Mesenchymal stem cell (in vitro differentiated cells and primary cell): ENCODE measurements around the gene BORCS5.

ENCODE experiments used
- DNase-seq: peaks from one replicate; pipeline ENCODE4 v3.0.0-alpha.2; 2013
- H2AFZ ChIP-seq: one replicate; pipeline ENCODE4 v1.6.1; 2013; ENCODE audit warnings: low read depth, mild to moderate bottlenecking, control low read depth, inconsistent platforms, low read length, moderate library complexity
- H2AK5ac ChIP-seq: 2 replicates; pipeline ENCODE4 v1.6.1; 2013; ENCODE audit warnings: low read length, moderate library complexity, mild to moderate bottlenecking, inconsistent platforms; ENCODE audit not compliant: severe bottlenecking
- H2BK120ac ChIP-seq: one replicate; pipeline ENCODE4 v1.6.1; 2013; ENCODE audit warnings: low read depth, mild to moderate bottlenecking, inconsistent platforms, low read length, moderate library complexity
- H2BK12ac ChIP-seq, 2 experiments: one replicate each; pipeline ENCODE4 v1.6.1; 2013; ENCODE audit warnings: inconsistent platforms in 2 of 2, low read length in 2 of 2, mild to moderate bottlenecking in 2 of 2, moderate library complexity in 2 of 2, control low read depth in 1 of 2
- H2BK15ac ChIP-seq: one replicate; pipeline ENCODE4 v1.6.1; 2013; ENCODE audit warnings: mild to moderate bottlenecking, low read depth, inconsistent platforms; ENCODE audit not compliant: poor library complexity, severe bottlenecking
- H2BK5ac ChIP-seq: 2 replicates; pipeline ENCODE4 v1.6.1; 2013; ENCODE audit warnings: low read depth, mild to moderate bottlenecking, low read length, control low read depth, inconsistent platforms; ENCODE audit not compliant: poor library complexity, severe bottlenecking
- H3K14ac ChIP-seq, 2 experiments: one replicate each; pipeline ENCODE4 v1.6.1; 2013; ENCODE audit warnings: inconsistent platforms in 2 of 2, low read length in 2 of 2, control low read depth in 1 of 2, mild to moderate bottlenecking in 1 of 2, moderate library complexity in 1 of 2
- H3K18ac ChIP-seq, 2 experiments: one replicate each; pipeline ENCODE4 v1.6.1; 2013; ENCODE audit warnings: inconsistent platforms in 2 of 2, low read length in 2 of 2, control low read depth in 1 of 2, low read depth in 1 of 2, mild to moderate bottlenecking in 1 of 2
- H3K23ac ChIP-seq, 2 experiments: one replicate each; pipeline ENCODE4 v1.6.1; 2013; ENCODE audit warnings: inconsistent platforms in 2 of 2, low read length in 2 of 2, mild to moderate bottlenecking in 2 of 2, moderate library complexity in 2 of 2, control low read depth in 1 of 2
- H3K27ac ChIP-seq: 2 replicates; pipeline ENCODE4 v1.5.1; 2013; ENCODE audit warnings: mild to moderate bottlenecking, moderate library complexity, low read length, control low read depth, inconsistent platforms; ENCODE audit not compliant: poor library complexity, severe bottlenecking
- H3K27me3 ChIP-seq, 2 experiments: 2 replicates each; pipeline versions ENCODE4 v1.6.1 to v1.7.0; 2013; ENCODE audit warnings: low read length in 2 of 2, mild to moderate bottlenecking in 2 of 2, moderate library complexity in 2 of 2, control low read depth in 1 of 2, inconsistent platforms in 1 of 2; ENCODE audit not compliant: control insufficient read depth in 1 of 2, insufficient read depth in 1 of 2
- H3K36me3 ChIP-seq, 2 experiments: 2 replicates each; pipeline versions ENCODE4 v1.6.1 to v1.7.0; 2013; ENCODE audit warnings: low read length in 2 of 2, control low read depth in 1 of 2, inconsistent platforms in 1 of 2, low read depth in 1 of 2, mild to moderate bottlenecking in 1 of 2; ENCODE audit not compliant: insufficient read depth in 2 of 2, control insufficient read depth in 1 of 2
- H3K4ac ChIP-seq, 2 experiments: one replicate each; pipeline ENCODE4 v1.6.1; 2013; ENCODE audit warnings: inconsistent platforms in 2 of 2, low read length in 2 of 2, mild to moderate bottlenecking in 2 of 2, moderate library complexity in 2 of 2, control low read depth in 1 of 2, low read depth in 1 of 2
- H3K4me1 ChIP-seq: 2 replicates; pipeline ENCODE4 v1.6.1; 2013; ENCODE audit warnings: low read depth, low read length, control low read depth; ENCODE audit not compliant: control insufficient read depth, insufficient read depth
- H3K4me2 ChIP-seq: 2 replicates; pipeline ENCODE4 v1.6.1; 2013; ENCODE audit warnings: low read length, mild to moderate bottlenecking, inconsistent platforms; ENCODE audit not compliant: poor library complexity, severe bottlenecking
- H3K4me3 ChIP-seq, 2 experiments: 2 replicates each; pipeline versions ENCODE4 v1.5.1 to v1.7.0; 2013; ENCODE audit warnings: low read length in 2 of 2, mild to moderate bottlenecking in 2 of 2, control low read depth in 1 of 2, low read depth in 1 of 2; ENCODE audit not compliant: insufficient read depth in 1 of 2
- H3K79me1 ChIP-seq: replicated peaks from 2 replicates; pipeline ENCODE4 v1.6.1; 2013; ENCODE audit warnings: mild to moderate bottlenecking, control low read depth, low read length, inconsistent platforms; ENCODE audit not compliant: poor library complexity, severe bottlenecking
- H3K9ac ChIP-seq: 2 replicates; pipeline ENCODE4 v1.7.0; 2013; ENCODE audit warnings: mild to moderate bottlenecking, low read length, moderate library complexity
- H3K9me3 ChIP-seq: 2 replicates; pipeline ENCODE4 v1.7.0; 2013; ENCODE audit warnings: mild to moderate bottlenecking, low read length; ENCODE audit not compliant: control insufficient read depth
- H4K8ac ChIP-seq: one replicate; pipeline ENCODE4 v1.6.1; 2013; ENCODE audit warnings: inconsistent platforms, mild to moderate bottlenecking, low read length, moderate library complexity
- H4K91ac ChIP-seq: one replicate; pipeline ENCODE4 v1.6.1; 2013; ENCODE audit warnings: mild to moderate bottlenecking, low read length, inconsistent platforms
- WGBS: methylation state at CpG from one replicate; pipeline ENCODE4 v1.1.7; 2013; ENCODE audit warnings: mixed read lengths; 5-methylcytosine and 5-hydroxymethylcytosine counted together

BORCS5 gene

GRCh38 chr12:12356467-12356895 is 397 bp upstream of the BORCS5 start:
- no peaks in the 10 kb centered on the region for H3K9me3 ChIP-seq
- H3K23ac ChIP-seq: no peak overlapping the region
- peak overlapping the region; percentile 85 for H4K8ac ChIP-seq
- peak overlapping the region in 1 of 2 experiments; percentile 84 for H3K4ac ChIP-seq
- H2BK15ac ChIP-seq: no peak overlapping the region
- no peak for DNase-seq
- no peaks in the 10 kb centered on the region for H3K27me3 ChIP-seq
- H3K27ac ChIP-seq: no peak overlapping the region
- no peak overlapping the region for H2BK5ac ChIP-seq
- H3K4me2 ChIP-seq: peak overlapping the region; percentile 99
- peak overlapping the region; percentile 69 for H2AFZ ChIP-seq
- H3K36me3 ChIP-seq: no peaks in the 10 kb centered on the region
- H3K9ac ChIP-seq: peak overlapping the region; percentile 93
- peaks cover 22% of the 10 kb centered on the region for H3K79me1 ChIP-seq
- no peak overlapping the region for H2BK12ac ChIP-seq
- no peak overlapping the region for H4K91ac ChIP-seq
- 69% methylated on average over 5 of the region's 5 CpGs for WGBS
- H2BK120ac ChIP-seq: no peak overlapping the region
- peak overlapping the region; percentile 83 for H2AK5ac ChIP-seq
- H3K14ac ChIP-seq: no peak overlapping the region
- H3K4me1 ChIP-seq: no peaks in the 10 kb centered on the region
- H3K4me3 ChIP-seq: peak overlapping the region in 1 of 2 experiments; percentile 91
- peak overlapping the region in 1 of 2 experiments; percentile 66 for H3K18ac ChIP-seq

GRCh38 chr12:12357719-12358461 is 1.0 kb downstream of the BORCS5 start:
- Histone ChIP-seq H3K4ac (peak overlapping the region; percentile 37 to 81), H2AK5ac (no peak overlapping the region), H3K4me1 (no peaks in the 10 kb centered on the region), H4K8ac (peak overlapping the region; percentile 98), H3K23ac (no peak overlapping the region), H2BK12ac (no peak overlapping the region), H3K27ac (no peak overlapping the region), H3K4me2 (peak overlapping the region; percentile 99), H2BK120ac (no peak overlapping the region), H3K27me3 (no peaks in the 10 kb centered on the region), H3K14ac (no peak overlapping the region), H3K9me3 (no peaks in the 10 kb centered on the region), H4K91ac (no peak overlapping the region), H2BK5ac (no peak overlapping the region), H3K79me1 (peaks cover 22% of the 10 kb centered on the region), H3K36me3 (peaks cover under 1 to 2% of the 10 kb centered on the region in 2 experiments), H3K18ac (peak overlapping the region in 1 of 2 experiments; percentile 98), H2BK15ac (no peak overlapping the region), H3K4me3 (peak overlapping the region; percentile 91 to 97), H3K9ac (peak overlapping the region; percentile 93), H2AFZ (no peak overlapping the region)
- WGBS: 49% methylated on average over 10 of the region's 10 CpGs
- no peak for DNase-seq

GRCh38 chr12:12358528-12358927 is 1.6 kb downstream of the BORCS5 start:
- no peak overlapping the region for H2BK5ac ChIP-seq
- H3K27ac ChIP-seq: no peak overlapping the region
- H3K18ac ChIP-seq: no peak overlapping the region
- H3K9me3 ChIP-seq: no peaks in the 10 kb centered on the region
- no peaks in the 10 kb centered on the region for H3K4me1 ChIP-seq
- no peak overlapping the region for H2BK120ac ChIP-seq
- H2BK12ac ChIP-seq: no peak overlapping the region
- no peak overlapping the region for H3K23ac ChIP-seq
- no peak overlapping the region for H4K91ac ChIP-seq
- no peak for DNase-seq
- peaks cover 22% of the 10 kb centered on the region for H3K79me1 ChIP-seq
- no peak overlapping the region for H3K4me2 ChIP-seq
- no peak overlapping the region for H2AFZ ChIP-seq
- H4K8ac ChIP-seq: no peak overlapping the region
- H3K4me3 ChIP-seq: peak overlapping the region in 1 of 2 experiments; percentile 91
- H3K36me3 ChIP-seq: peaks cover 3 to 4% of the 10 kb centered on the region in 2 experiments
- no peak overlapping the region for H2AK5ac ChIP-seq
- no peak overlapping the region for H3K4ac ChIP-seq
- H3K9ac ChIP-seq: peak overlapping the region; percentile 93
- H3K27me3 ChIP-seq: no peaks in the 10 kb centered on the region
- no peak overlapping the region for H3K14ac ChIP-seq
- 100% methylated on average over 1 of the region's 4 CpGs for WGBS
- no peak overlapping the region for H2BK15ac ChIP-seq

GRCh38 chr12:12364787-12365445 is 8.0 kb downstream of the BORCS5 start:
- H4K8ac ChIP-seq: no peak overlapping the region
- no peak overlapping the region for H3K9ac ChIP-seq
- no peak overlapping the region for H3K4me3 ChIP-seq
- no peak overlapping the region for H4K91ac ChIP-seq
- no peaks in the 10 kb centered on the region for H3K9me3 ChIP-seq
- no peak overlapping the region for H2BK15ac ChIP-seq
- no peaks in the 10 kb centered on the region for H3K27me3 ChIP-seq
- H3K36me3 ChIP-seq: peaks cover 7 to 25% of the 10 kb centered on the region in 2 experiments
- H2BK5ac ChIP-seq: no peak overlapping the region
- H3K23ac ChIP-seq: no peak overlapping the region
- H3K79me1 ChIP-seq: peaks cover 8% of the 10 kb centered on the region
- no peak overlapping the region for H3K4me2 ChIP-seq
- no peak overlapping the region for H3K27ac ChIP-seq
- no peak overlapping the region for H3K18ac ChIP-seq
- no peak for DNase-seq
- no peak overlapping the region for H2BK12ac ChIP-seq
- no peak overlapping the region for H2BK120ac ChIP-seq
- H2AK5ac ChIP-seq: no peak overlapping the region
- H3K4ac ChIP-seq: no peak overlapping the region
- H3K4me1 ChIP-seq: no peaks in the 10 kb centered on the region
- 100% methylated on average over 2 of the region's 4 CpGs for WGBS
- no peak overlapping the region for H2AFZ ChIP-seq
- H3K14ac ChIP-seq: no peak overlapping the region
